HL-60 (cell line): ENCODE measurements around the gene ZFYVE27.

Source experiments
- SPI1 ChIP-seq: IDR thresholded peaks from 2 replicates; pipeline ENCODE4 v1.6.1; 2012; ENCODE audit warnings: low read depth, mild to moderate bottlenecking, borderline replicate concordance
- TF ChIP-seq, protein P1 (sequence below): IDR thresholded peaks from one replicate; pipeline ENCODE4 v1.5.1; 2011; ENCODE audit warnings: low read length, control low read depth, inconsistent platforms; ENCODE audit not compliant: insufficient read depth
- TF ChIP-seq, protein P2 (sequence below): IDR thresholded peaks from 2 replicates; pipeline ENCODE4 v1.6.1; 2012; ENCODE audit warnings: low read depth; ENCODE audit not compliant: insufficient replicate concordance

DNA sequence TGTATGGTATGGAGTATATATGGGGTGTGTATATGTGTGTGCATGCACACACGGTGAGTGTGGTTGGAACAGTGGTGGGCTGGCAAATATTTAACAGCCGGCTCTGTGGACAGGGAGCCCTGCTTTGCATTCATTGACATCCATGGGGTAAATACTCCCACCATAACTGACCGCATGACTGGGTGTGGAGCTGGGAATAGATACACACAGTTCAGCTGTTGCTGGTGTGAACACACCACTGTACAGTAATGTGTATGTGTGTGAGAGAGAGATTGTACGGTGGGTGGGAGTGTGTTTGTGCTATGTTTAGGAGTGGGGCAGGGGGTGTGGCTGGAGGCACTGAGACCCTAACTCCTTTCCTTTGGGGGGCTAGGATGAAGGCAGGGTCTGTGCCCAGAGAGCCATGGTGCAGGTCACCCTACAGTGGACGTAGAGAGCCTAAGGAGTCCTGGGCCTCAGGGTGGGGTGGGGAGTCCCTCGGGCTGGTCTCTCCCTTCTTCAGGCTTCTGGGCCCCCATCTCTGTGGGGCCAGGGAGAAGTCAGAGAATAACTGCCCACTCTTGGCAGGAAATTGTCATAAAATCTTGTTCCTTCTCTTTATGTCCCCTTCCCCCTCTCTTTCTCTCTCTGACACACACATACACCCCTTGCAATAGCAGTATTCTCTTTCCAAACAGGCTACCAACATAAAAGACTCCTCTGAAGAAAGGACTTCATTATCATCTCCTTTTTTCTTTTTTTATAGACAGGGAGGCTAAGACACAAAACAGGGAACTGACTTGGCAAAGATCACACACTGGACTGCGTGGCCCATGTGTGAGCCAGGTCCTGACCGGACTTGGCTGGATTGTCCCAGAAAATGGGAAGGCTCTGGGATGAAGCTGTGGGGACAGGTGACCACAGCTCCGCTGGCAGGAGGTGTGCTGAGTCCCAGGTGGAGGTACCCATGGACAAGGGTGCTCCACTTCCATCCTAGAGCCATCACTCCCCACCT, 31.7 kb downstream of the ZFYVE27 start:
- TF ChIP-seq, protein P1, sequence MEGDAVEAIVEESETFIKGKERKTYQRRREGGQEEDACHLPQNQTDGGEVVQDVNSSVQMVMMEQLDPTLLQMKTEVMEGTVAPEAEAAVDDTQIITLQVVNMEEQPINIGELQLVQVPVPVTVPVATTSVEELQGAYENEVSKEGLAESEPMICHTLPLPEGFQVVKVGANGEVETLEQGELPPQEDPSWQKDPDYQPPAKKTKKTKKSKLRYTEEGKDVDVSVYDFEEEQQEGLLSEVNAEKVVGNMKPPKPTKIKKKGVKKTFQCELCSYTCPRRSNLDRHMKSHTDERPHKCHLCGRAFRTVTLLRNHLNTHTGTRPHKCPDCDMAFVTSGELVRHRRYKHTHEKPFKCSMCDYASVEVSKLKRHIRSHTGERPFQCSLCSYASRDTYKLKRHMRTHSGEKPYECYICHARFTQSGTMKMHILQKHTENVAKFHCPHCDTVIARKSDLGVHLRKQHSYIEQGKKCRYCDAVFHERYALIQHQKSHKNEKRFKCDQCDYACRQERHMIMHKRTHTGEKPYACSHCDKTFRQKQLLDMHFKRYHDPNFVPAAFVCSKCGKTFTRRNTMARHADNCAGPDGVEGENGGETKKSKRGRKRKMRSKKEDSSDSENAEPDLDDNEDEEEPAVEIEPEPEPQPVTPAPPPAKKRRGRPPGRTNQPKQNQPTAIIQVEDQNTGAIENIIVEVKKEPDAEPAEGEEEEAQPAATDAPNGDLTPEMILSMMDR: no peak
- TF ChIP-seq SPI1: no peak
- TF ChIP-seq, protein P2, sequence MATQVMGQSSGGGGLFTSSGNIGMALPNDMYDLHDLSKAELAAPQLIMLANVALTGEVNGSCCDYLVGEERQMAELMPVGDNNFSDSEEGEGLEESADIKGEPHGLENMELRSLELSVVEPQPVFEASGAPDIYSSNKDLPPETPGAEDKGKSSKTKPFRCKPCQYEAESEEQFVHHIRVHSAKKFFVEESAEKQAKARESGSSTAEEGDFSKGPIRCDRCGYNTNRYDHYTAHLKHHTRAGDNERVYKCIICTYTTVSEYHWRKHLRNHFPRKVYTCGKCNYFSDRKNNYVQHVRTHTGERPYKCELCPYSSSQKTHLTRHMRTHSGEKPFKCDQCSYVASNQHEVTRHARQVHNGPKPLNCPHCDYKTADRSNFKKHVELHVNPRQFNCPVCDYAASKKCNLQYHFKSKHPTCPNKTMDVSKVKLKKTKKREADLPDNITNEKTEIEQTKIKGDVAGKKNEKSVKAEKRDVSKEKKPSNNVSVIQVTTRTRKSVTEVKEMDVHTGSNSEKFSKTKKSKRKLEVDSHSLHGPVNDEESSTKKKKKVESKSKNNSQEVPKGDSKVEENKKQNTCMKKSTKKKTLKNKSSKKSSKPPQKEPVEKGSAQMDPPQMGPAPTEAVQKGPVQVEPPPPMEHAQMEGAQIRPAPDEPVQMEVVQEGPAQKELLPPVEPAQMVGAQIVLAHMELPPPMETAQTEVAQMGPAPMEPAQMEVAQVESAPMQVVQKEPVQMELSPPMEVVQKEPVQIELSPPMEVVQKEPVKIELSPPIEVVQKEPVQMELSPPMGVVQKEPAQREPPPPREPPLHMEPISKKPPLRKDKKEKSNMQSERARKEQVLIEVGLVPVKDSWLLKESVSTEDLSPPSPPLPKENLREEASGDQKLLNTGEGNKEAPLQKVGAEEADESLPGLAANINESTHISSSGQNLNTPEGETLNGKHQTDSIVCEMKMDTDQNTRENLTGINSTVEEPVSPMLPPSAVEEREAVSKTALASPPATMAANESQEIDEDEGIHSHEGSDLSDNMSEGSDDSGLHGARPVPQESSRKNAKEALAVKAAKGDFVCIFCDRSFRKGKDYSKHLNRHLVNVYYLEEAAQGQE: no peak
